H9 (cell line): ENCODE data around the gene PARVB. TPM values are rescaled to one million over a fixed set of nuclear protein-coding genes. Genes with fewer than 3 reads are reported as not detected.
"Not testable (repeated sequence)": the region's sequence is repeated elsewhere in the genome, so short reads cannot be mapped to it uniquely, and the experiment has no call there.

Experiments
- DNase-seq: peaks from one replicate; pipeline ENCODE4 v3.0.0-alpha.2; 2017
- H2AFZ ChIP-seq: one replicate; pipeline ENCODE4 v1.6.1; 2013; ENCODE audit warnings: mild to moderate bottlenecking, low read length, control low read depth, moderate library complexity
- H2AK5ac ChIP-seq: 2 replicates; pipeline ENCODE4 v1.6.1; 2013; ENCODE audit warnings: low read length, control low read depth, mixed read lengths; ENCODE audit not compliant: insufficient read length
- H2BK120ac ChIP-seq: one replicate; pipeline ENCODE4 v1.6.1; 2013; ENCODE audit warnings: low read depth, mild to moderate bottlenecking, low read length, control low read depth, inconsistent platforms; ENCODE audit not compliant: poor library complexity, severe bottlenecking
- H2BK12ac ChIP-seq: 2 replicates; pipeline ENCODE4 v1.6.1; 2013; ENCODE audit warnings: low read length, control low read depth, mixed read lengths, low read depth; ENCODE audit not compliant: insufficient read length
- H2BK15ac ChIP-seq: 2 replicates; pipeline ENCODE4 v1.6.1; 2013; ENCODE audit warnings: low read depth, low read length, control low read depth
- H2BK20ac ChIP-seq: one replicate; pipeline ENCODE4 v1.6.1; 2013; ENCODE audit warnings: low read depth, mild to moderate bottlenecking, low read length, control low read depth, inconsistent platforms; ENCODE audit not compliant: poor library complexity, severe bottlenecking
- H2BK5ac ChIP-seq: 2 replicates; pipeline ENCODE4 v1.6.1; 2013; ENCODE audit warnings: low read length, control low read depth, mixed read lengths; ENCODE audit not compliant: insufficient read length
- H3K14ac ChIP-seq: 2 replicates; pipeline ENCODE4 v1.6.1; 2013; ENCODE audit warnings: low read length, control low read depth; ENCODE audit not compliant: insufficient read depth
- H3K18ac ChIP-seq: 2 replicates; pipeline ENCODE4 v1.6.1; 2013; ENCODE audit warnings: low read depth, mild to moderate bottlenecking, mixed read lengths, low read length, control low read depth; ENCODE audit not compliant: insufficient read length
- H3K23ac ChIP-seq: 2 replicates; pipeline ENCODE4 v1.6.1; 2013; ENCODE audit warnings: low read length, control low read depth, mixed read lengths, low read depth; ENCODE audit not compliant: insufficient read length
- H3K23me2 ChIP-seq: 2 replicates; pipeline ENCODE4 v1.6.1; 2013; ENCODE audit warnings: low read depth, mild to moderate bottlenecking, mixed read lengths, low read length, control low read depth; ENCODE audit not compliant: insufficient read length, poor library complexity, severe bottlenecking
- H3K27ac ChIP-seq: 2 replicates; pipeline ENCODE4 v1.5.1; 2013; ENCODE audit warnings: low read length, control low read depth, mixed read lengths, low read depth; ENCODE audit not compliant: insufficient read length
- H3K27me3 ChIP-seq: 2 replicates; pipeline ENCODE4 v1.6.1; 2013; ENCODE audit warnings: low read length, control low read depth, inconsistent platforms; ENCODE audit not compliant: insufficient read depth
- H3K4ac ChIP-seq: 2 replicates; pipeline ENCODE4 v1.6.1; 2013; ENCODE audit warnings: low read depth, mild to moderate bottlenecking, control low read depth, inconsistent platforms, low read length, moderate library complexity
- H3K4me1 ChIP-seq: 2 replicates; pipeline ENCODE4 v1.6.1; 2013; ENCODE audit warnings: low read length, control low read depth, inconsistent platforms; ENCODE audit not compliant: insufficient read depth
- H3K4me2 ChIP-seq: 2 replicates; pipeline ENCODE4 v1.6.1; 2013; ENCODE audit warnings: low read length, control low read depth, mixed read lengths; ENCODE audit not compliant: insufficient read length, insufficient read depth
- H3K56ac ChIP-seq: 2 replicates; pipeline ENCODE4 v1.6.1; 2013; ENCODE audit warnings: low read depth, mild to moderate bottlenecking, mixed read lengths, low read length, control low read depth; ENCODE audit not compliant: insufficient read length
- H3K79me1 ChIP-seq: 2 replicates; pipeline ENCODE4 v1.6.1; 2013; ENCODE audit warnings: low read depth, mild to moderate bottlenecking, moderate library complexity, low read length, control low read depth, inconsistent platforms; ENCODE audit not compliant: insufficient read depth, poor library complexity, severe bottlenecking
- H3K79me2 ChIP-seq: 2 replicates; pipeline ENCODE4 v1.6.1; 2013; ENCODE audit warnings: low read length, control low read depth, inconsistent platforms; ENCODE audit not compliant: insufficient read depth
- H3K9ac ChIP-seq: 2 replicates; pipeline ENCODE4 v1.6.1; 2013; ENCODE audit warnings: low read length, control low read depth, mixed read lengths; ENCODE audit not compliant: insufficient read length; ENCODE audit errors: extremely low read depth
- H3K9me3 ChIP-seq: one replicate; pipeline ENCODE4 v1.6.1; 2013; ENCODE audit warnings: low read depth, low read length, inconsistent platforms; ENCODE audit not compliant: control insufficient read depth
- H3T11ph ChIP-seq: one replicate; pipeline ENCODE4 v1.6.1; 2013; ENCODE audit warnings: mild to moderate bottlenecking, low read length, control low read depth, inconsistent platforms
- H4K20me1 ChIP-seq: one replicate; pipeline ENCODE4 v1.6.1; 2013; ENCODE audit not compliant: control insufficient read depth, insufficient read length, insufficient read depth
- H4K5ac ChIP-seq: 2 replicates; pipeline ENCODE4 v1.6.1; 2013; ENCODE audit warnings: low read depth, mild to moderate bottlenecking, mixed read lengths, low read length, control low read depth; ENCODE audit not compliant: insufficient read length
- H4K8ac ChIP-seq: replicated peaks from 2 replicates; pipeline ENCODE4 v1.6.1; 2013; ENCODE audit warnings: low read length, control low read depth, mixed read lengths, low read depth; ENCODE audit not compliant: insufficient read length
- H4K91ac ChIP-seq: 2 replicates; pipeline ENCODE4 v1.6.1; 2013; ENCODE audit warnings: low read depth, mild to moderate bottlenecking, moderate library complexity, mixed read lengths, low read length, control low read depth; ENCODE audit not compliant: insufficient read length
- H3K27ac Mint-ChIP-seq, 3 experiments: 2 replicates in 2 of 3; 3 replicates in 1 of 3; pipeline ENCODE4 v1.8.0; 2020 to 2021; ENCODE audit warnings: mixed read lengths in 3 of 3, mild to moderate bottlenecking in 1 of 3, moderate library complexity in 1 of 3
- H3K27me3 Mint-ChIP-seq: 2 replicates; pipeline ENCODE4 v1.8.0; 2021; ENCODE audit warnings: low read depth, mild to moderate bottlenecking, moderate library complexity, mixed read lengths
- H3K36me3 Mint-ChIP-seq, 3 experiments: 2 replicates in 2 of 3; 3 replicates in 1 of 3; pipeline ENCODE4 v1.8.0; 2020 to 2021; ENCODE audit warnings: low read depth in 3 of 3, mixed read lengths in 3 of 3; ENCODE audit not compliant: insufficient read depth in 1 of 3
- H3K4me1 Mint-ChIP-seq, 2 experiments: 2 replicates each; pipeline ENCODE4 v1.8.0; 2020; ENCODE audit warnings: mixed read lengths in 2 of 2
- H3K4me3 Mint-ChIP-seq, 2 experiments: 2 replicates in 1 of 2; 3 replicates in 1 of 2; pipeline ENCODE4 v1.8.0; 2020 to 2021; ENCODE audit warnings: mild to moderate bottlenecking in 2 of 2, mixed read lengths in 2 of 2, moderate library complexity in 1 of 2
- H3K9me3 Mint-ChIP-seq, 2 experiments: 2 replicates in 1 of 2; 3 replicates in 1 of 2; pipeline ENCODE4 v1.8.0; 2020; ENCODE audit warnings: mild to moderate bottlenecking in 2 of 2, mixed read lengths in 2 of 2, moderate library complexity in 1 of 2
- CTCF ChIP-seq: fragments of 200-600 bp; sonication (generic); conservative IDR thresholded peaks from 3 replicates; pipeline ENCODE4 v1.8.0; 2021; ENCODE audit warnings: antibody characterized with exemption, mild to moderate bottlenecking
- WGBS: extraction: QIAGEN DNeasy Blood & Tissue Kit; methylation state at CpG from one replicate; pipeline ENCODE4 v1.1.7; 2013; ENCODE audit warnings: missing lambda C conversion rate, low lambda C conversion rate, mixed read lengths; ENCODE audit not compliant: insufficient read length; ENCODE audit errors: extremely low coverage; 5-methylcytosine and 5-hydroxymethylcytosine counted together
- total RNA-seq: library from RNA; stranded (reverse); gene quantifications from 2 replicates; pipeline ENCODE4 v1.2.1, GENCODE V29; 2021

PARVB gene
- total RNA-seq, 1 experiment from 2014 or later, result 15.6 TPM

GRCh38 chr22:44109416-44109815 lies 85.3 kb downstream of the PARVB start:
- Histone ChIP-seq H4K8ac (no peak overlapping the region), H3K4ac (no peak overlapping the region), H3K18ac (no peak overlapping the region), H4K20me1 (no peaks in the 10 kb centered on the region), H3K79me1 (no peaks in the 10 kb centered on the region), H3K4me1 (peaks cover 7% of the 10 kb centered on the region; the same call in 1 of the 2 replicates), H3K23me2 (no peaks in the 10 kb centered on the region), H3K27me3 (no peaks in the 10 kb centered on the region), H3K4me2 (no peak overlapping the region), H3K27ac (no peak overlapping the region), H2BK15ac (no peak overlapping the region), H2BK12ac (no peak overlapping the region), H2BK5ac (no peak overlapping the region), H2BK120ac (no peak overlapping the region), H4K5ac (no peak overlapping the region), H3K9me3 (no peaks in the 10 kb centered on the region), H3K9ac (no peak overlapping the region), H3K56ac (no peak overlapping the region), H2AK5ac (no peak overlapping the region), H2AFZ (no peak overlapping the region), H3K14ac (no peak overlapping the region), H2BK20ac (no peak overlapping the region), H3T11ph (no peak overlapping the region), H4K91ac (no peak overlapping the region), H3K79me2 (no peaks in the 10 kb centered on the region), H3K23ac (no peak overlapping the region)
- peaks cover 5 to 10% of the 10 kb centered on the region in 2 experiments for H3K9me3 Mint-ChIP-seq
- H3K36me3 Mint-ChIP-seq, result peaks cover 9 to 12% (median 11%) of the 10 kb centered on the region in 3 experiments
- no peak for TF ChIP-seq CTCF
- no peak overlapping the region for H3K27ac Mint-ChIP-seq
- peaks cover 43 to 47% of the 10 kb centered on the region in 2 experiments for H3K4me1 Mint-ChIP-seq
- DNase-seq, result no peak
- H3K27me3 Mint-ChIP-seq, result no peaks in the 10 kb centered on the region
- WGBS, result no CpG with 5 or more reads among the region's 4 CpGs
- no peak overlapping the region for H3K4me3 Mint-ChIP-seq

DNA sequence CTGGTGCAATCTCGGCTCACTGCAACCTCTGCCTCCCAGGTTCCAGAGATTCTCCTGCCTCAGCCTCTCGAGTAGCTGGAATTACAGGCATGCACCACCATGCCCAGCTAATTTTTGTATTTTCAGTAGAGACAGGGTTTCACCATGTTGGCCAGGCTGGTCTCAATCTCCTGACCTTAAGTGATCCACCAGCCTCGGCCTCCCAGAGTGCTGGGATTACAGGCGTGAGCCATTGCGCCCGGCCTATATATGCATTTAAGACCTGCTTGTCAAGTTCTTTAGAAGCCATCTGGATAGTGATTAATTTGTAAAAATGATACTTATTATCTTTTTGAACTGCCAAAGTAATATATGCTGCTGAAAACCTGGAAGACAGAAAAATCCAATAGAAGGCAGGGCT lies 86.6 kb downstream of the PARVB start:
- H3K27me3 ChIP-seq, H3K36me3 Mint-ChIP-seq, H3K9me3 Mint-ChIP-seq, H4K8ac ChIP-seq, H2BK5ac ChIP-seq, H3K4me2 ChIP-seq, H3K4me1 ChIP-seq, H2BK20ac ChIP-seq, H3K27ac Mint-ChIP-seq, H3K23me2 ChIP-seq, H3K9me3 ChIP-seq, H3K4ac ChIP-seq, H4K20me1 ChIP-seq, H3K27ac ChIP-seq, H2BK12ac ChIP-seq, H3K56ac ChIP-seq, H4K91ac ChIP-seq, H3K27me3 Mint-ChIP-seq, H3K79me2 ChIP-seq, H3K79me1 ChIP-seq, H3K23ac ChIP-seq, H3T11ph ChIP-seq, H3K18ac ChIP-seq, H4K5ac ChIP-seq, H3K14ac ChIP-seq, H2BK15ac ChIP-seq, H3K9ac ChIP-seq, H2AK5ac ChIP-seq, H2BK120ac ChIP-seq, DNase-seq, H3K4me3 Mint-ChIP-seq, H2AFZ ChIP-seq: not testable (repeated sequence)
- no CpG with 5 or more reads among the region's 6 CpGs for WGBS
- peaks cover 38 to 47% of the 10 kb centered on the region in 2 experiments for H3K4me1 Mint-ChIP-seq
